HEK293 (cell line): ENCODE results near the gene TPI1.

ENCODE experiments used
- YY1 ChIP-seq: fragments of 450-650 bp; formaldehyde crosslinking; IDR thresholded peaks from 2 replicates; pipeline ENCODE4 v1.5.1; 2018; ENCODE audit warnings: missing biosample characterization, missing genetic modification characterization
- ZNF324 ChIP-seq: fragments of 450-650 bp; formaldehyde crosslinking; IDR thresholded peaks from 2 replicates; pipeline ENCODE4 v1.5.1; 2016; ENCODE audit warnings: missing biosample characterization, missing genetic modification characterization
- TF ChIP-seq, protein P1 (sequence below): fragments of 450-650 bp; IDR thresholded peaks from 2 replicates; pipeline ENCODE4 v1.5.1; 2018; ENCODE audit warnings: missing biosample characterization, mild to moderate bottlenecking, missing genetic modification characterization
- TF ChIP-seq, protein P2 (sequence below): fragments of 450-650 bp; formaldehyde crosslinking; IDR thresholded peaks from 2 replicates; pipeline ENCODE4 v1.5.1; 2016; ENCODE audit warnings: missing biosample characterization, missing genetic modification characterization

DNA sequence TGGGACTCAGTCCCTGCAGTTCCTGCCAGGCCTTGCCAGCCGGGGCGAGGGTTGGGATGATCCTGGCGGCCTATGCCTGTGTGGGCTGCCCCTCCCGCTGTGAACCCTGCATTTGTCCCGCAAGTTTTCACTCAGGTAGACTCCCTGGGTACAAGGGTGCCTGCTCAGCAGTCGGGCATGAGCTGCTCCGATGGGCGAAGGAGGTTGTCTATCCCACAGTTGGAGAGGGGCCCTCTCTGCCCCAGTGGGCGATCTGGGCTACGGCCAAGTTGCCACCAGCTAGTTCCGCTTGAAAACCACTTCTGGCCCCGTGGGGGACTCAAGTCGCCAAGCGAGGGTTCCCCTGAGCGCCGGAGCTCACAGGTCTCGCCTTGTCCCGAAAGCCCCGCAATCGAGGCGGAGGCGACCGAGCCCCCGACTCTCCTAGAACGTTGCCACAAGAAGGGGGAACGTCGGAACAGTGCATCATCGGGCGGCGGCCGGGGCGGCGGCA is 365 bp upstream of the TPI1 start:
- no peak for TF ChIP-seq YY1 (tag by site-specific recombination)
- TF ChIP-seq, protein P1, sequence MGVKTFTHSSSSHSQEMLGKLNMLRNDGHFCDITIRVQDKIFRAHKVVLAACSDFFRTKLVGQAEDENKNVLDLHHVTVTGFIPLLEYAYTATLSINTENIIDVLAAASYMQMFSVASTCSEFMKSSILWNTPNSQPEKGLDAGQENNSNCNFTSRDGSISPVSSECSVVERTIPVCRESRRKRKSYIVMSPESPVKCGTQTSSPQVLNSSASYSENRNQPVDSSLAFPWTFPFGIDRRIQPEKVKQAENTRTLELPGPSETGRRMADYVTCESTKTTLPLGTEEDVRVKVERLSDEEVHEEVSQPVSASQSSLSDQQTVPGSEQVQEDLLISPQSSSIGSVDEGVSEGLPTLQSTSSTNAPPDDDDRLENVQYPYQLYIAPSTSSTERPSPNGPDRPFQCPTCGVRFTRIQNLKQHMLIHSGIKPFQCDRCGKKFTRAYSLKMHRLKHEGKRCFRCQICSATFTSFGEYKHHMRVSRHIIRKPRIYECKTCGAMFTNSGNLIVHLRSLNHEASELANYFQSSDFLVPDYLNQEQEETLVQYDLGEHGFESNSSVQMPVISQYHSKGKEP: no peak
- TF ChIP-seq, protein P2, sequence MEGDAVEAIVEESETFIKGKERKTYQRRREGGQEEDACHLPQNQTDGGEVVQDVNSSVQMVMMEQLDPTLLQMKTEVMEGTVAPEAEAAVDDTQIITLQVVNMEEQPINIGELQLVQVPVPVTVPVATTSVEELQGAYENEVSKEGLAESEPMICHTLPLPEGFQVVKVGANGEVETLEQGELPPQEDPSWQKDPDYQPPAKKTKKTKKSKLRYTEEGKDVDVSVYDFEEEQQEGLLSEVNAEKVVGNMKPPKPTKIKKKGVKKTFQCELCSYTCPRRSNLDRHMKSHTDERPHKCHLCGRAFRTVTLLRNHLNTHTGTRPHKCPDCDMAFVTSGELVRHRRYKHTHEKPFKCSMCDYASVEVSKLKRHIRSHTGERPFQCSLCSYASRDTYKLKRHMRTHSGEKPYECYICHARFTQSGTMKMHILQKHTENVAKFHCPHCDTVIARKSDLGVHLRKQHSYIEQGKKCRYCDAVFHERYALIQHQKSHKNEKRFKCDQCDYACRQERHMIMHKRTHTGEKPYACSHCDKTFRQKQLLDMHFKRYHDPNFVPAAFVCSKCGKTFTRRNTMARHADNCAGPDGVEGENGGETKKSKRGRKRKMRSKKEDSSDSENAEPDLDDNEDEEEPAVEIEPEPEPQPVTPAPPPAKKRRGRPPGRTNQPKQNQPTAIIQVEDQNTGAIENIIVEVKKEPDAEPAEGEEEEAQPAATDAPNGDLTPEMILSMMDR: no peak
- no peak for TF ChIP-seq ZNF324 (tag by site-specific recombination)
